ENCODE results near the gene HIP1. TPM values are rescaled to one million over a fixed set of nuclear protein-coding genes. Genes with fewer than 3 reads are reported as not detected.

HIP1 gene
- total and polyA plus RNA-seq, 9 of the 15 experiments (the other 6 are each of a cell fraction or from before 2014, with no cell fraction given): 2.4 to 13.7 (median 9.5) TPM

DNA sequence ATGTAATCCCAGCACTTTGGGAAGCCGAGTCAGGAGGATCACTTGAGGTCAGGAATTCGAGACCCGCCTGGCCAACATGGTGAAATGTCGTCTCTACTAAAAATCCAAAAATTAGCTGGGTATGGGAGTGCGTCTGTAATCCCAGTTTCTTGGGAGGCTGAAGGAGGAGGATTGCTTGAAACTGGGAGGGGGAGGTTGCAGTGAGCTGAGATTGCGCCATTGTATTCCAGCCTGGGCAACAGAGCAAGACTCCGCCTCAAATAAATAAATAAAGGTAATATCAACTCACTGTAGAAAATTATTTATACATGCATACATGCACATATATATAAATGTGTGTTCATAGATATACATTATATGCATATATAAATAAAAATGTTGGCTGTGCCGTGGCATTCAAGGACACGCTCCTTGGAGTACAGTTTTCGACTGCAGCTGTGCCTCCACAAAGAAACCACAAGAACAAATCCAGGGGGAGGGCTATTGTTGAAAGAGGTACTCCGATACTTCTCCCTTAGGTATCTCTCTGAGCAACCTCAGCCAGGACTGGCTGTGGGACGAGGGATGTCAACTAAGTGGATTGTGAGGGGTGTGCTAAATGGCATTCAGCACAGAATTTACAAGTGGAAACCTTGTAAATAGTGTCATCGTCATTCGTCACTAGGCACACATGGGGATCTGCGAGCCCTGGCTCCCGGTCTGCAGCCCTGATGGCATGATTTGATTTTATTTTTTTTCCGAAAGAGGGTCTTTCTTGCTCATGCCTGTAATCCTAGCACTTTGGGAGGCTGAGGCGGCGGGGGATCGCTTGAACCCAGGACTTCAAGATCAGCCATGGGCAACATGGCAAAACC lies 49.3 kb downstream of the HIP1 start:
- DNase-seq (ENCODE audit: extremely low read depth in 1 of 4, low spot score in 3 of 4) (no peak), FAIRE-seq (no peak), ATAC-seq (no peak)
- intact Hi-C loops (cut with micrococcal nuclease): no loop called here
- no peaks in the 10 kb centered on the region for H4K20me1 ChIP-seq (replicated peaks; ENCODE audit: control insufficient read depth, insufficient read depth, low read length)
- POLR2A ChIA-PET: interaction anchor here (0.6 kb wide), 2 partner anchors 36 to 631 kb away, joined by 3 read pairs; no protein-coding TSS in a partner anchor
- in situ Hi-C loops (cut with MboI): no loop called here
- CTCF ChIA-PET (ENCODE audit: low intra/inter-chr PET ratio): no interaction called here
- H2AFZ ChIP-seq (ENCODE audit: low read depth, low read length): no peak overlapping the region
- no TSS peak for BruUV-seq (replicated peaks)
- H3K27me3 ChIP-seq (ENCODE audit: control insufficient read depth in 2 of 2, insufficient read depth in 2 of 2, low read length in 2 of 2): no peaks in the 10 kb centered on the region
- H3K4me2 ChIP-seq (ENCODE audit: insufficient read depth, low read length): no peak overlapping the region
- no peaks in the 10 kb centered on the region for H3K36me3 ChIP-seq (ENCODE audit: control insufficient read depth, insufficient read depth, low read length)
- H3K4me3 ChIP-seq: no peak overlapping the region
- no peaks in the 10 kb centered on the region for H3K79me2 ChIP-seq (ENCODE audit: control insufficient read depth, insufficient read depth, low read length)
- peak overlapping the region in 1 of 2 experiments; percentile 70; a peak in 1 of 4 replicates for H3K9ac ChIP-seq (ENCODE audit: insufficient read depth in 1 of 2, low read depth in 2 of 2, low read length in 2 of 2)
- H3K27ac ChIP-seq (ENCODE audit: extremely low read depth, low read depth, low read length): no peak overlapping the region
- no peaks in the 10 kb centered on the region for H3K9me1 ChIP-seq (ENCODE audit: control insufficient read depth, insufficient read depth, low read length)
- no peaks in the 10 kb centered on the region for H3K9me3 ChIP-seq (replicated peaks; ENCODE audit: control insufficient read depth, insufficient read depth, low read depth, low read length)
- TF ChIP-seq, protein P1, sequence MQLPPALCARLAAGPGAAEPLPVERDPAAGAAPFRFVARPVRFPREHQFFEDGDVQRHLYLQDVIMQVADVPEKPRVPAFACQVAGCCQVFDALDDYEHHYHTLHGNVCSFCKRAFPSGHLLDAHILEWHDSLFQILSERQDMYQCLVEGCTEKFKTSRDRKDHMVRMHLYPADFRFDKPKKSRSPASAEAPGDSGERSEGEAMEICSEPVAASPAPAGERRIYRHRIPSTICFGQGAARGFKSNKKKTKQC (CRISPR knock-in tag; IDR thresholded peaks at IDR 0.05): no peak
- TF ChIP-seq TEAD4 (IDR thresholded peaks at IDR 0.05; ENCODE audit: low read length): no peak
- no peak for TF ChIP-seq TEAD4 (CRISPR knock-in tag; IDR thresholded peaks at IDR 0.05; ENCODE audit: borderline replicate concordance)
- no peak for TF ChIP-seq MYBL2 (IDR thresholded peaks at IDR 0.05; ENCODE audit: low read depth)
- no peak for TF ChIP-seq MYBL2 (CRISPR knock-in tag; IDR thresholded peaks at IDR 0.05; ENCODE audit: borderline replicate concordance)
- TF ChIP-seq KLF13 (tag; IDR thresholded peaks at IDR 0.05; ENCODE audit: borderline replicate concordance, low read depth): no peak
- no peak for TF ChIP-seq PCBP1 (IDR thresholded peaks at IDR 0.05; ENCODE audit: low read depth, low read length, poor library complexity, severe bottlenecking)
- no peak for TF ChIP-seq ZNF583 (CRISPR knock-in tag; IDR thresholded peaks at IDR 0.05)
- TF ChIP-seq, protein P2, sequence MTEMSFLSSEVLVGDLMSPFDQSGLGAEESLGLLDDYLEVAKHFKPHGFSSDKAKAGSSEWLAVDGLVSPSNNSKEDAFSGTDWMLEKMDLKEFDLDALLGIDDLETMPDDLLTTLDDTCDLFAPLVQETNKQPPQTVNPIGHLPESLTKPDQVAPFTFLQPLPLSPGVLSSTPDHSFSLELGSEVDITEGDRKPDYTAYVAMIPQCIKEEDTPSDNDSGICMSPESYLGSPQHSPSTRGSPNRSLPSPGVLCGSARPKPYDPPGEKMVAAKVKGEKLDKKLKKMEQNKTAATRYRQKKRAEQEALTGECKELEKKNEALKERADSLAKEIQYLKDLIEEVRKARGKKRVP (CRISPR knock-in tag; IDR thresholded peaks at IDR 0.05): no peak
- TF ChIP-seq HNRNPUL1 (IDR thresholded peaks at IDR 0.05; ENCODE audit: low read length): no peak
- WGBS (ENCODE audit: insufficient coverage, low coverage, missing lambda C conversion rate): 86% methylated on average over 20 of the region's 20 CpGs
- peaks cover 0 to 10% of the 10 kb centered on the region in 2 experiments; a peak in 2 of 5 replicates for H3K4me1 ChIP-seq (replicated peaks in 1 of 2; ENCODE audit: control insufficient read depth in 2 of 2, insufficient read depth in 2 of 2, low read length in 2 of 2)
